Measurements from ENCODE around the gene FBN1. TPM values are rescaled to one million over a fixed set of nuclear protein-coding genes. Genes with fewer than 3 reads are reported as not detected.

Gene FBN1
- total RNA-seq, 2 donors from 2014 or later, result 5.5 to 5.9 TPM

DNA sequence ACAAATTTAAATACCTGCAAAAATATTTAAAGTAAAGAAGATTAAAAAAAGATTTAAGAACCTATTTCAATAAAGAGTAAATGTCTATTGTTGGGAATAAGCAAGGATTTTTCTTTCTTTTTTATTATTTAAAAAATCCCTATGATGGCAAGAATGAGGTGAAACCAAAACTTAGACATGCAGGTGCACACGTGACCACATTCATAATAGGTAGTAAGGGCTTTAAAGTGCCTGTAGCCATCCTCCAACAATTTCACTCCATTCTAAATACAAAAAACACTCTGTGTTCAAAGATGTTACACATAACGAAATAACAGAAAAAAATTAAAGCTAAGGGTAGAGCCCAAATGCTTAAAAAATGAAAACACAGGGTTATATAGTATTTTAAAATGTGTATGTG lies 74.0 kb downstream of the FBN1 start:
- WGBS, 2 experiments (ENCODE audit: insufficient coverage in 1 of 2, insufficient read length in 1 of 2), result 87% methylated on average over 2 of the region's 2 CpGs; no CpG with 5 or more reads in 1 of the 2 experiments
- Mint-ChIP-seq H3K27ac (no peak overlapping the region), H3K9me3 (no peaks in the 10 kb centered on the region), H3K36me3 (ENCODE audit: low read depth) (no peaks in the 10 kb centered on the region), H3K4me3 (no peak overlapping the region), H3K27me3 (ENCODE audit: insufficient read depth) (no peaks in the 10 kb centered on the region), H3K4me1 (peaks cover 5% of the 10 kb centered on the region)
- H3K4me1 ChIP-seq (ENCODE audit: control insufficient read depth, insufficient read depth, low read length), result no peaks in the 10 kb centered on the region
- H3K4me3 ChIP-seq (ENCODE audit: low read length), result no peak overlapping the region
- H3K9ac ChIP-seq (ENCODE audit: extremely low read depth, low read length, poor library complexity, severe bottlenecking), result no peak overlapping the region
- TF ChIP-seq, protein P1, sequence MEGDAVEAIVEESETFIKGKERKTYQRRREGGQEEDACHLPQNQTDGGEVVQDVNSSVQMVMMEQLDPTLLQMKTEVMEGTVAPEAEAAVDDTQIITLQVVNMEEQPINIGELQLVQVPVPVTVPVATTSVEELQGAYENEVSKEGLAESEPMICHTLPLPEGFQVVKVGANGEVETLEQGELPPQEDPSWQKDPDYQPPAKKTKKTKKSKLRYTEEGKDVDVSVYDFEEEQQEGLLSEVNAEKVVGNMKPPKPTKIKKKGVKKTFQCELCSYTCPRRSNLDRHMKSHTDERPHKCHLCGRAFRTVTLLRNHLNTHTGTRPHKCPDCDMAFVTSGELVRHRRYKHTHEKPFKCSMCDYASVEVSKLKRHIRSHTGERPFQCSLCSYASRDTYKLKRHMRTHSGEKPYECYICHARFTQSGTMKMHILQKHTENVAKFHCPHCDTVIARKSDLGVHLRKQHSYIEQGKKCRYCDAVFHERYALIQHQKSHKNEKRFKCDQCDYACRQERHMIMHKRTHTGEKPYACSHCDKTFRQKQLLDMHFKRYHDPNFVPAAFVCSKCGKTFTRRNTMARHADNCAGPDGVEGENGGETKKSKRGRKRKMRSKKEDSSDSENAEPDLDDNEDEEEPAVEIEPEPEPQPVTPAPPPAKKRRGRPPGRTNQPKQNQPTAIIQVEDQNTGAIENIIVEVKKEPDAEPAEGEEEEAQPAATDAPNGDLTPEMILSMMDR (conservative IDR thresholded peaks at IDR 0.05), result no peak
- H3K9me3 ChIP-seq (ENCODE audit: control insufficient read depth, low read length), result no peaks in the 10 kb centered on the region
- no peaks in the 10 kb centered on the region for H3K27me3 ChIP-seq (ENCODE audit: control insufficient read depth, insufficient read depth, low read length, poor library complexity, severe bottlenecking)
- H3K27ac ChIP-seq (ENCODE audit: low read depth, low read length), result no peak overlapping the region
- no peaks in the 10 kb centered on the region for H3K36me3 ChIP-seq (ENCODE audit: control insufficient read depth, insufficient read depth, low read length)
- no peak for DNase-seq

DNA sequence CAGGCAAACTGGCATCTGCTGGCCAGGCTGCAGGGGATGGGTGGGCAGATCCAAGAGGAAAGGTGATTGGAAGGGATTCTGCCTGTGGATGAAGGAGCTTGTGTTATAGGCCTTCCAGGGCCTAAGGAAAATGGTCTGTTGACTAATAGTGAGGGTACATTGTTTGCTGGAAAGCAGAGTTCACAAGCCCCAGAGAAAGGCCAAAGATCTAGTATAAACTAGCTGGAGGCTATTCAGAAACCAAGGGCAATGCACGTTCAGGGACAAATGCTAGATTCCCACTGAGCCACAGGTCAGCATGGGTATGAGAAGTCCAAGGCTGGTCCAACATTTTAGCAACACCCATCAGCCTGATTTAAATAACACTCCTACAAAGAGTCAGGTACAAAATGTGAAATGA lies 74.7 kb downstream of the FBN1 start:
- TF ChIP-seq, protein P1 (conservative IDR thresholded peaks at IDR 0.05), result no peak
- Histone ChIP-seq H3K9me3 (ENCODE audit: control insufficient read depth, low read length) (no peaks in the 10 kb centered on the region), H3K4me3 (ENCODE audit: low read length) (no peak overlapping the region), H3K9ac (ENCODE audit: extremely low read depth, low read length, poor library complexity, severe bottlenecking) (no peak overlapping the region), H3K27me3 (ENCODE audit: control insufficient read depth, insufficient read depth, low read length, poor library complexity, severe bottlenecking) (no peaks in the 10 kb centered on the region), H3K27ac (ENCODE audit: low read depth, low read length) (no peak overlapping the region), H3K36me3 (ENCODE audit: control insufficient read depth, insufficient read depth, low read length) (no peaks in the 10 kb centered on the region), H3K4me1 (ENCODE audit: control insufficient read depth, insufficient read depth, low read length) (no peaks in the 10 kb centered on the region)
- peaks cover 5% of the 10 kb centered on the region for H3K4me1 Mint-ChIP-seq
- WGBS, 2 experiments (ENCODE audit: insufficient coverage in 1 of 2, insufficient read length in 1 of 2), result 94% methylated on average over 1 of the region's 1 CpG; no CpG with 5 or more reads in 1 of the 2 experiments
- H3K27me3 Mint-ChIP-seq (ENCODE audit: insufficient read depth), result no peaks in the 10 kb centered on the region
- H3K27ac Mint-ChIP-seq, result no peak overlapping the region
- no peaks in the 10 kb centered on the region for H3K9me3 Mint-ChIP-seq
- no peak for DNase-seq
- no peaks in the 10 kb centered on the region for H3K36me3 Mint-ChIP-seq (ENCODE audit: low read depth)
- no peak overlapping the region for H3K4me3 Mint-ChIP-seq

DNA sequence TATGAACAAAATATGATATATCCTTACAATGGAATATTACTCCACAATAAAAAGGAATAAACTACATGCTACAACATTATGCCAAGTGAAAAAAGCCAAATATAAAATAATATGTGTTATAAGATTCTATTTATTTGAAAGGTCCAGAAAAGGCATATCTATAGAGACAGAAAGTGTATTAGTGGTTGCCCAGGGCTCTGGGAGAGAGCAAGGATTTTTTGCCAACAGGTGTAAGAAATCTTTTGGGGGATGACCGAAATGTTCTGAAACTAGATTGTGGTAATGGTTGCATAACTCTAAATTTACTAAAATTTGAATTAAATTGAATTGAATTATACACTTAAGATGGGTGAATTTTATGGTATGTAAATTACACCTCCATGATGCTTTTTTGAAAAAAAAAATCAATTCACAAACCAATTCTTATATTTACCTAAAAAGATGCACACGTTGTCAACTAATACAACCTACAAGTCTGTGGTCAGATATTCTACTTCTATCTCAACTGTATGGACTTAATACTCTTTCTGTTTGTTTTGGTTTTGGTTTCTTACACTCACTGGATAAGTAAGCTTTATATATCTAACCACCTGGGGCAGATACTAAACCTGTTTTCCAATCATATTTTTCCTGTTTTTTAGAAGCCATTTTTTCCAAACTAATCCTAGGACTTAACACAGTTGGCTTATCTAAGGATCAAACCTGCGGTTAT lies 75.8 kb downstream of the FBN1 start:
- H3K27me3 ChIP-seq (ENCODE audit: control insufficient read depth, insufficient read depth, low read length, poor library complexity, severe bottlenecking), result no peaks in the 10 kb centered on the region
- no peaks in the 10 kb centered on the region for H3K9me3 ChIP-seq (ENCODE audit: control insufficient read depth, low read length)
- Mint-ChIP-seq H3K4me1 (peaks cover 5% of the 10 kb centered on the region), H3K27ac (no peak overlapping the region), H3K36me3 (ENCODE audit: low read depth) (no peaks in the 10 kb centered on the region), H3K4me3 (no peak overlapping the region), H3K27me3 (ENCODE audit: insufficient read depth) (no peaks in the 10 kb centered on the region), H3K9me3 (no peaks in the 10 kb centered on the region)
- no peaks in the 10 kb centered on the region for H3K4me1 ChIP-seq (ENCODE audit: control insufficient read depth, insufficient read depth, low read length)
- H3K36me3 ChIP-seq (ENCODE audit: control insufficient read depth, insufficient read depth, low read length), result no peaks in the 10 kb centered on the region
- no peak overlapping the region for H3K9ac ChIP-seq (ENCODE audit: extremely low read depth, low read length, poor library complexity, severe bottlenecking)
- no peak overlapping the region for H3K27ac ChIP-seq (ENCODE audit: low read depth, low read length)
- 89 to 100% methylated on average over 2 of the region's 3 CpGs for WGBS, 2 experiments (ENCODE audit: insufficient coverage in 1 of 2, insufficient read length in 1 of 2)
- no peak overlapping the region for H3K4me3 ChIP-seq (ENCODE audit: low read length)
- TF ChIP-seq, protein P1 (conservative IDR thresholded peaks at IDR 0.05), result no peak
- no peak for DNase-seq
